Myometrial cell (primary cell): ENCODE results near the gene ZCWPW1. TPM values are rescaled to one million over a fixed set of nuclear protein-coding genes. Genes with fewer than 3 reads are reported as not detected.

Source experiments
- total RNA-seq: library from RNA; depleted of rRNA; stranded (reverse); fragments of >200 nt; gene quantifications from 2 replicates; pipeline ENCODE4 v1.2.3, GENCODE V29; 2015

ZCWPW1 gene, protein sequence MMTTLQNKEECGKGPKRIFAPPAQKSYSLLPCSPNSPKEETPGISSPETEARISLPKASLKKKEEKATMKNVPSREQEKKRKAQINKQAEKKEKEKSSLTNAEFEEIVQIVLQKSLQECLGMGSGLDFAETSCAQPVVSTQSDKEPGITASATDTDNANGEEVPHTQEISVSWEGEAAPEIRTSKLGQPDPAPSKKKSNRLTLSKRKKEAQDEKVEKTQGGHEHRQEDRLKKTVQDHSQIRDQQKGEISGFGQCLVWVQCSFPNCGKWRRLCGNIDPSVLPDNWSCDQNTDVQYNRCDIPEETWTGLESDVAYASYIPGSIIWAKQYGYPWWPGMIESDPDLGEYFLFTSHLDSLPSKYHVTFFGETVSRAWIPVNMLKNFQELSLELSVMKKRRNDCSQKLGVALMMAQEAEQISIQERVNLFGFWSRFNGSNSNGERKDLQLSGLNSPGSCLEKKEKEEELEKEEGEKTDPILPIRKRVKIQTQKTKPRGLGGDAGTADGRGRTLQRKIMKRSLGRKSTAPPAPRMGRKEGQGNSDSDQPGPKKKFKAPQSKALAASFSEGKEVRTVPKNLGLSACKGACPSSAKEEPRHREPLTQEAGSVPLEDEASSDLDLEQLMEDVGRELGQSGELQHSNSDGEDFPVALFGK
- 0.71 and 4.3 TPM in 2 replicates for total RNA-seq

DNA sequence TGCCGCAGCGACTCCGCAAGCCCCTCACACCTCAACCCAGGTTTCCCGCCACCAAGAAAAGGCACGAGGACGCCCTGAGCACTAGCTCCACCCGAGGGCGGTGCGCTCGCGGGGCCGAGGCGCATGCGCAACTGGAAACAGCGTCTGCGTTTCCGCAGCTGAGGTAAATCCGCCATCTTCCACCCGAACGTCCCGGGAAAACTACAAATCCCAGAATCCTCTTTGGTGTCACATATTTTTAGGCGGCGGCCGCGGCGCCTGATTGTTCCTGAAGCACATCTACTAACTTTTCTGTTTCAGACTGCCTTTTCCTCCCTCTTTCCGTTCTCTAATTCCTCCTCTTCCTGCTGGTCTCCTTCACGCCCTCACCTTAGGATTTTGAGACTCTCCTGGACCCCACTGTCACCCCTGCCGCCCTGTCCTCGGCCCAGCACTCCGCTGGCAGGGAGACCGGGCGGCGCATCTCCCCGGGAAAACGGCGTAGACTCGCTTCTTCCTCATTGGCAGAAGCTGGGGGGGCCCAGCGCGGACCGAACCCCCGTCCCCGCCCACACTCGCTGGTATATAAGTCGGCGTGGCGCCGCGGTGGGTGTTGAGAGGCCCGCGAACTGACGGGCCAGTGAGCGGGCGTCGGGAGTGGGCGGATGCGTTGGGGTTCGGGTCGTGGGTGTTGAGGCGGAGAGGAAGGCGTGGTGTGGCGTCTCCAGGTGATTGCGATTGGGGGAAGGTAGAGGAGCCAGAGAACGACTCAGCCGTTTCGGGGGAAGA lies at the start of gene ZCWPW1:
Gene ZCWPW1, minus strand, starts transcription at position 505 of the 768 bp plus-strand sequence. CDS start 8,054 bp downstream, outside the sequence.

GRCh38 chr7:100464210-100464660 lies 35.7 kb upstream of the ZCWPW1 start, which contains the start of gene SPACDR:
Gene SPACDR (minus strand): TSS chr7:100464260. CDS start chr7:100464025, 235 bp downstream.

DNA sequence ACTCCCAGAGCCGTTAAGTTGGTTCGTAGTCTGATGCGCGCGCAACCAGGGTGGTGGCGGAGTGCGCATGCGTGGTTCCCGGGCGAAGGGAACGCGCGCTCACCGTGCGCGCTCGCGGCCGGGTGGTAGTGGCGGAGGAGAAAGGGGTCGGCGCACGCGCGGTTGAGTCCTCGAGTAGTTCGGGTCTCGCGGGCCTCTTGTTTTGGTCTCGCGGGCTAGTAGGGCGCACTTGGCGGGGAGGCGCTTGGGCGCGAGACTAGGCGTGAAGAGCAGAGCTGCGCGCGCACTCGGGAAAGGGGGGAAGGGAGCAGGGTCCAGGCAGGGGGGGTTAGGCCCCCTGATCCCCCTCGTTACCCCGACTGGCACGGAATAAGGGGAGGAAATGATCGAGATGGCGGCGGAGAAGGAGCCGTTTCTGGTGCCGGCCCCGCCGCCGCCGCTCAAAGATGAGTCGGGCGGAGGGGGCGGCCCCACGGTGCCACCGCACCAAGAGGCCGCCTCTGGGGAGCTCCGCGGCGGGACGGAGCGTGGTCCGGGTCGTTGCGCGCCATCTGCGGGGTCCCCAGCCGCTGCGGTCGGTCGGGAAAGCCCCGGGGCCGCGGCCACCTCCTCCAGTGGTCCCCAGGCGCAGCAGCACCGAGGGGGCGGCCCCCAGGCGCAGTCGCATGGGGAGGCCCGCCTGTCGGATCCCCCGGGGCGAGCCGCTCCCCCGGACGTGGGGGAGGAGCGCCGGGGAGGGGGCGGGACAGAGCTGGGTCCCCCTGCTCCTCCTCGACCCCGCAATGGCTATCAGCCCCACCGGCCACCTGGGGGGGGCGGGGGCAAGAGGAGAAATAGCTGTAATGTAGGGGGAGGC lies 1.4 kb upstream of the ZCWPW1 start, which contains the start of gene MEPCE:
Gene MEPCE, plus strand, starts transcription at position 195 of the 856 bp plus-strand sequence. Its CDS starts 188 bp downstream, at position 383.

DNA sequence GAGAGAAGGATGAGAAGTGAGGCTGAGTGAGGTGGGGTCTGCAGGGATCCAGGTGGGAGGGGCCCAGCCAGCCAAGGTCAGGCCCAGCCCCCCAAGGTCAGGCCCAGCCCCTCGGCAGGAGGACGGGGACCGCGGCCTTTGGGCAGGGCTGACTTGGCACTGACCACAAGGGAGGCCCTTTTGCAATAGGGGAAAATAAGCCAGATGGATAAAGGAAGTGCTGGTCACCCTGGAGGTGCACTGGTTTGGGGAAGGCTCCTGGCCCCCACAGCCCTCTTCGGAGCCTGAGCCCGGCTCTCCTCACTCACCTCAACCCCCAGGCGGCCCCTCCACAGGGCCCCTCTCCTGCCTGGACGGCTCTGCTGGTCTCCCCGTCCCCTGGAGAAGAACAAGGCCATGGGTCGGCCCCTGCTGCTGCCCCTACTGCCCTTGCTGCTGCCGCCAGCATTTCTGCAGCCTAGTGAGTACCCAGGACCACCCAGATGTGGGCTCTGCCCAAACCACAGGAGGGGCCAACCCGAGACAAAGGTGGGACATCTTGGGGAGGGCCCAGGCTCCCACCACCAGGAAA lies 55.2 kb downstream of the ZCWPW1 start, which contains the start of gene PILRA:
Gene PILRA, plus strand, starts transcription at position 227 of the 571 bp plus-strand sequence. Its CDS starts 170 bp downstream, at position 397.

DNA sequence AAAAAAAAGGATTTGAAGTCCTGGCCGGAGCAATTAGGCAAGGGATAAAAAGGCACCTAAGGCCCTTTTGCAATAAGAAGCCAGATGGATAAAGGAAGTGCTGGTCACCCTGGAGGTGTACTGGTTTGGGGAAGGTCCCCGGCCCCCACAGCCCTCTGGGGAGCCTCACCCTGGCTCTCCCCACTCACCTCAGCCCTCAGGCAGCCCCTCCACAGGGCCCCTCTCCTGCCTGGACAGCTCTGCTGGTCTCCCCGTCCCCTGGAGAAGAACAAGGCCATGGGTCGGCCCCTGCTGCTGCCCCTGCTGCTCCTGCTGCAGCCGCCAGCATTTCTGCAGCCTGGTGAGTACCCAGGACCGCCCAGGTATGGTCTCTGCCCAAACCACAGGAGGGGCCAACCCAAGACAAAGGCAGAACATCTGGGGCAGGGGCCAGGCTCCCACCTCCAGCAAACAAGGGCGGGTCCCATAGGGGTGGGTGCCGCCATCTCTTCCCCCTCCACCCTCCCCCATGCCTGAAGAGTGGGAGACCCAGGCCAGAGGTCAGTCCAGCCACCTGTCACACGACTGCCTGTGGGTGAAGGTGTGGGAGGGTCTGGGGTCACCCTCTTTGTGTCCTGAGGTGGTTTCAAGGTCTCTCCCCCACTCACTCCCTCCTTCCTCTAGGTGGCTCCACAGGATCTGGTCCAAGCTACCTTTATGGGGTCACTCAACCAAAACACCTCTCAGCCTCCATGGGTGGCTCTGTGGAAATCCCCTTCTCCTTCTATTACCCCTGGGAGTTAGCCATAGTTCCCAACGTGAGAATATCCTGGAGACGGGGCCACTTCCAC lies 70.3 kb downstream of the ZCWPW1 start, which contains the start of gene PILRB:
Gene PILRB, plus strand, starts transcription at position 91 of the 830 bp plus-strand sequence. Its CDS starts 186 bp downstream, at position 277.

Other genes with a start within 250 kb of the ZCWPW1 start
- gene PVRIG, start 208.8 kb downstream of the ZCWPW1 start, total RNA-seq: not detected in 2 replicates
- not detected in 2 replicates for gene SPDYE3, start 121.0 kb downstream of the ZCWPW1 start, total RNA-seq
- 9.8 and 13.3 TPM in 2 replicates for gene PILRB, start 70.6 kb downstream of the ZCWPW1 start, total RNA-seq
- not detected in 2 replicates for gene PILRA, start 55.2 kb downstream of the ZCWPW1 start, total RNA-seq
- 23.4 and 24.2 TPM in 2 replicates for gene MEPCE, start 1.1 kb upstream of the ZCWPW1 start, total RNA-seq
- gene PPP1R35, start 7.8 kb upstream of the ZCWPW1 start, total RNA-seq: 23.7 and 57.1 TPM in 2 replicates
- gene SPACDR, start 35.6 kb upstream of the ZCWPW1 start, total RNA-seq: 0.86 TPM in 1 of 2 replicates, not detected in the other
- gene TSC22D4, start 50.5 kb upstream of the ZCWPW1 start, total RNA-seq: 48.7 and 55.9 TPM in 2 replicates
- 1.4 and 3.4 TPM in 2 replicates for gene NYAP1, start 55.2 kb upstream of the ZCWPW1 start, total RNA-seq
- gene AGFG2, start 110.5 kb upstream of the ZCWPW1 start, total RNA-seq: 13.3 and 24.3 TPM in 2 replicates
- not detected in 2 replicates for gene SAP25, start 145.2 kb upstream of the ZCWPW1 start, total RNA-seq
- 39.8 and 45.4 TPM in 2 replicates for gene LRCH4, start 157.4 kb upstream of the ZCWPW1 start, total RNA-seq
- gene FBXO24, start 157.6 kb upstream of the ZCWPW1 start, total RNA-seq: under 0.01 and 0.18 TPM in 2 replicates
- gene PCOLCE, start 173.7 kb upstream of the ZCWPW1 start, total RNA-seq: 289 and 397 TPM in 2 replicates
- 14.4 and 15.3 TPM in 2 replicates for gene MOSPD3, start 183.8 kb upstream of the ZCWPW1 start, total RNA-seq
- 0.35 TPM in 1 of 2 replicates, not detected in the other for gene TFR2, start 212.8 kb upstream of the ZCWPW1 start, total RNA-seq
- gene ACTL6B, start 227.7 kb upstream of the ZCWPW1 start, total RNA-seq: not detected in 2 replicates
- 294 and 391 TPM in 2 replicates for gene GNB2, start 245.0 kb upstream of the ZCWPW1 start, total RNA-seq